Measurements from ENCODE around the gene IL22.

The IL22 gene

GRCh38 chr12:68268967-68269366 lies 15.6 kb upstream of the IL22 start:
- in situ Hi-C loops (cut with MboI; ENCODE audit: low pct_unique_long_range_greater_than_20kb, low sequenced_read_pairs, unreplicated experiment): no loop called here
- no peak for TF ChIP-seq CTCF (IDR thresholded peaks at IDR 0.05; ENCODE audit: extremely low read depth, insufficient read depth, missing control alignments)
- DNase-seq (ENCODE audit: low spot score): no peak

GRCh38 chr12:68267892-68268396 lies 14.5 kb upstream of the IL22 start:
- in situ Hi-C loops (cut with MboI; ENCODE audit: low pct_unique_long_range_greater_than_20kb, low sequenced_read_pairs, unreplicated experiment): no loop called here
- TF ChIP-seq CTCF (IDR thresholded peaks at IDR 0.05; ENCODE audit: extremely low read depth, insufficient read depth, missing control alignments): no peak
- no peak for DNase-seq (ENCODE audit: low spot score)

GRCh38 chr12:68264857-68265256 lies 11.5 kb upstream of the IL22 start:
- in situ Hi-C loops (cut with MboI; ENCODE audit: low pct_unique_long_range_greater_than_20kb, low sequenced_read_pairs, unreplicated experiment): no loop called here
- no peak for DNase-seq (ENCODE audit: low spot score)
- no peak for TF ChIP-seq CTCF (IDR thresholded peaks at IDR 0.05; ENCODE audit: extremely low read depth, insufficient read depth, missing control alignments)

- no peak for TF ChIP-seq CTCF (IDR thresholded peaks at IDR 0.05; ENCODE audit: extremely low read depth, insufficient read depth, missing control alignments)
- in situ Hi-C loops (cut with MboI; ENCODE audit: low pct_unique_long_range_greater_than_20kb, low sequenced_read_pairs, unreplicated experiment): no loop called here
Measured at GRCh38 chr12:68264158-68264855, 10.9 kb upstream of the IL22 start.

GRCh38 chr12:68263366-68263765 lies 10.0 kb upstream of the IL22 start:
- in situ Hi-C loops (cut with MboI; ENCODE audit: low pct_unique_long_range_greater_than_20kb, low sequenced_read_pairs, unreplicated experiment): no loop called here
- DNase-seq (ENCODE audit: low spot score): no peak
- no peak for TF ChIP-seq CTCF (IDR thresholded peaks at IDR 0.05; ENCODE audit: extremely low read depth, insufficient read depth, missing control alignments)

More at GRCh38 chr12:68264158-68264855, 10.9 kb upstream of the IL22 start:
- no peak for DNase-seq (ENCODE audit: low spot score)

- DNase-seq (ENCODE audit: low spot score): no peak
- no peak for TF ChIP-seq CTCF (IDR thresholded peaks at IDR 0.05; ENCODE audit: extremely low read depth, insufficient read depth, missing control alignments)
- in situ Hi-C loops (cut with MboI; ENCODE audit: low pct_unique_long_range_greater_than_20kb, low sequenced_read_pairs, unreplicated experiment): no loop called here
Measured at GRCh38 chr12:68261896-68262295, 8.5 kb upstream of the IL22 start.
